Neural cell (in vitro differentiated cells): ENCODE measurements around the gene HOXC5. TPM values are rescaled to one million over a fixed set of nuclear protein-coding genes. Genes with fewer than 3 reads are reported as not detected.

Source experiments
- H2AFZ ChIP-seq: fragments of 200-600, 300-800 bp; sonication (generic), shearing (Covaris generic); 2 replicates; pipeline ENCODE4 v1.6.0; 2014; ENCODE audit warnings: low read depth, mild to moderate bottlenecking, antibody characterized with exemption, low read length, moderate library complexity
- H3F3A ChIP-seq: fragments of 200-600 bp; shearing (Covaris generic); 2 replicates; pipeline ENCODE4 v1.6.1; 2016; ENCODE audit warnings: mild to moderate bottlenecking, moderate library complexity, mixed read lengths, antibody characterized with exemption, low read length; ENCODE audit not compliant: insufficient read depth, poor library complexity, severe bottlenecking
- H3K27ac ChIP-seq: fragments of 200-600, 300-800 bp; sonication (generic), shearing (Covaris generic); 2 replicates; pipeline ENCODE4 v1.5.1; 2014; ENCODE audit warnings: mild to moderate bottlenecking, low read length, moderate library complexity
- H3K27me3 ChIP-seq: fragments of 300-800, 200-600 bp; sonication (generic), shearing (Covaris generic); 2 replicates; pipeline ENCODE4 v1.6.0; 2014; ENCODE audit warnings: mild to moderate bottlenecking, low read depth, low read length, moderate library complexity; ENCODE audit not compliant: insufficient read depth
- H3K36me3 ChIP-seq: fragments of 300-800, 200-600 bp; sonication (generic), shearing (Covaris generic); 2 replicates; pipeline ENCODE4 v1.5.1; 2014; ENCODE audit warnings: mild to moderate bottlenecking, antibody characterized with exemption, low read length, moderate library complexity; ENCODE audit not compliant: insufficient read depth
- H3K4me2 ChIP-seq: fragments of 300-800, 200-600 bp; sonication (generic), shearing (Covaris generic); 2 replicates; pipeline ENCODE4 v1.6.0; 2014; ENCODE audit warnings: mild to moderate bottlenecking, low read length
- H3K4me3 ChIP-seq: fragments of 300-800, 200-600 bp; sonication (generic), shearing (Covaris generic); 2 replicates; pipeline ENCODE4 v1.5.1; 2014; ENCODE audit warnings: mild to moderate bottlenecking, low read length, moderate library complexity
- H3K79me2 ChIP-seq: fragments of 200-600 bp; shearing (Covaris generic); replicated peaks from 2 replicates; pipeline ENCODE4 v1.6.0; 2014; ENCODE audit warnings: mild to moderate bottlenecking, low read length, moderate library complexity; ENCODE audit not compliant: insufficient read depth
- H3K9ac ChIP-seq: fragments of 300-800, 200-600 bp; sonication (generic), shearing (Covaris generic); 2 replicates; pipeline ENCODE4 v1.6.1; 2016; ENCODE audit warnings: mild to moderate bottlenecking, low read length, mixed read lengths
- H3K9me2 ChIP-seq: fragments of 200-600 bp; shearing (Covaris generic); 2 replicates; pipeline ENCODE4 v1.6.1; 2016; ENCODE audit warnings: mild to moderate bottlenecking, low read length, mixed read lengths; ENCODE audit not compliant: insufficient read depth
- H3K9me3 ChIP-seq: fragments of 200-600, 300-800 bp; sonication (generic), shearing (Covaris generic); 2 replicates; pipeline ENCODE4 v1.6.1; 2016; ENCODE audit warnings: mild to moderate bottlenecking, mixed run types, low read length, moderate library complexity, mixed read lengths
- H4K20me1 ChIP-seq: fragments of 200-600 bp; shearing (Covaris generic); 2 replicates; pipeline ENCODE4 v1.6.1; 2016; ENCODE audit warnings: mild to moderate bottlenecking, mixed run types; ENCODE audit not compliant: insufficient read depth
- CTCF ChIP-seq: fragments of 450-650 bp; IDR thresholded peaks from 2 replicates; pipeline ENCODE4 v1.5.1; 2014; ENCODE audit warnings: antibody characterized with exemption, mild to moderate bottlenecking, moderate library complexity; ENCODE audit not compliant: poor library complexity, severe bottlenecking
- EP300 ChIP-seq: fragments of 450-650 bp; conservative IDR thresholded peaks from 2 replicates; pipeline ENCODE4 v1.6.1; 2014; ENCODE audit warnings: antibody characterized with exemption, mild to moderate bottlenecking, moderate library complexity; ENCODE audit not compliant: poor library complexity, severe bottlenecking
- EZH2 ChIP-seq: fragments of 200-600, 300-800 bp; shearing (Covaris generic), sonication (generic); IDR thresholded peaks from 2 replicates; pipeline ENCODE4 v1.6.1; 2014; ENCODE audit warnings: antibody characterized with exemption, low read length, borderline replicate concordance, mild to moderate bottlenecking; ENCODE audit not compliant: insufficient read depth, poor library complexity, severe bottlenecking
- MXI1 ChIP-seq: fragments of 450-650 bp; conservative IDR thresholded peaks from 2 replicates; pipeline ENCODE4 v1.6.1; 2014; ENCODE audit warnings: antibody characterized with exemption, mild to moderate bottlenecking; ENCODE audit not compliant: poor library complexity, severe bottlenecking
- POLR2AphosphoS5 ChIP-seq: IDR thresholded peaks from 2 replicates; pipeline ENCODE4 v1.6.1; 2012
- RAD21 ChIP-seq: fragments of 450-650 bp; conservative IDR thresholded peaks from 2 replicates; pipeline ENCODE4 v1.6.1; 2014; ENCODE audit warnings: antibody characterized with exemption, mild to moderate bottlenecking, moderate library complexity
- REST ChIP-seq: IDR thresholded peaks from 2 replicates; pipeline ENCODE4 v1.6.1; 2012; ENCODE audit warnings: borderline replicate concordance
- SMC3 ChIP-seq: fragments of 450-650 bp; conservative IDR thresholded peaks from 2 replicates; pipeline ENCODE4 v1.6.1; 2014; ENCODE audit warnings: antibody characterized with exemption, mild to moderate bottlenecking, moderate library complexity; ENCODE audit not compliant: poor library complexity
- TAF1 ChIP-seq: IDR thresholded peaks from 2 replicates; pipeline ENCODE4 v1.6.1; 2012; ENCODE audit warnings: low read depth
- polyA plus RNA-seq: library from polyadenylated mRNA; depleted of rRNA; stranded (reverse); fragments of >200 nt; gene quantifications from 2 replicates; pipeline ENCODE4 v1.2.3, GENCODE V29; 2014

HOXC5 gene
- polyA plus RNA-seq, 1 donor from 2014 or later: not detected

GRCh38 chr12:53985692-53985993 lies 47.2 kb upstream of the HOXC5 start:
- no peak overlapping the region for H2AFZ ChIP-seq
- no peak overlapping the region for H3K4me2 ChIP-seq
- H3K9ac ChIP-seq: no peak overlapping the region
- H3K79me2 ChIP-seq: no peaks in the 10 kb centered on the region
- no peaks in the 10 kb centered on the region for H3K9me2 ChIP-seq
- H4K20me1 ChIP-seq: no peaks in the 10 kb centered on the region
- H3K36me3 ChIP-seq: no peaks in the 10 kb centered on the region
- peaks cover 100% of the 10 kb centered on the region for H3K27me3 ChIP-seq
- no peak overlapping the region for H3K27ac ChIP-seq
- H3K9me3 ChIP-seq: no peaks in the 10 kb centered on the region
- H3F3A ChIP-seq: no peaks in the 10 kb centered on the region
- no peak for TF ChIP-seq MXI1
- no peak for TF ChIP-seq CTCF
- peak; percentile 45 for TF ChIP-seq EZH2
- no peak overlapping the region for H3K4me3 ChIP-seq

GRCh38 chr12:53985994-53986685 lies 46.7 kb upstream of the HOXC5 start:
- no peaks in the 10 kb centered on the region for H3K9me3 ChIP-seq
- no peaks in the 10 kb centered on the region for H4K20me1 ChIP-seq
- no peak overlapping the region for H3K9ac ChIP-seq
- no peaks in the 10 kb centered on the region for H3K36me3 ChIP-seq
- H2AFZ ChIP-seq: no peak overlapping the region
- H3K27ac ChIP-seq: no peak overlapping the region
- H3K4me2 ChIP-seq: no peak overlapping the region
- H3K27me3 ChIP-seq: peaks cover 100% of the 10 kb centered on the region
- H3K79me2 ChIP-seq: no peaks in the 10 kb centered on the region
- TF ChIP-seq EZH2: peak; percentile 69
- no peak for TF ChIP-seq RAD21
- H3F3A ChIP-seq: no peaks in the 10 kb centered on the region
- no peak overlapping the region for H3K4me3 ChIP-seq
- H3K9me2 ChIP-seq: no peaks in the 10 kb centered on the region

- Histone ChIP-seq H3F3A (no peaks in the 10 kb centered on the region), H3K4me3 (no peak overlapping the region), H3K79me2 (no peaks in the 10 kb centered on the region)
These were observed 46.0 kb upstream of the HOXC5 start for GRCh38 chr12:53986686-53987483.

More at GRCh38 chr12:53986686-53987483, 46.0 kb upstream of the HOXC5 start:
- no peak for TF ChIP-seq EZH2
- TF ChIP-seq POLR2AphosphoS5: no peak
- no peak for TF ChIP-seq SMC3
- TF ChIP-seq CTCF: no peak
- no peak for TF ChIP-seq REST
- no peak for TF ChIP-seq TAF1
- no peak for TF ChIP-seq EP300
- TF ChIP-seq MXI1: no peak
- no peak for TF ChIP-seq RAD21
- H3K9me3 ChIP-seq: no peaks in the 10 kb centered on the region
- H3K27me3 ChIP-seq: peaks cover 100% of the 10 kb centered on the region
- no peaks in the 10 kb centered on the region for H4K20me1 ChIP-seq
- no peak overlapping the region for H3K27ac ChIP-seq
- no peak overlapping the region for H3K9ac ChIP-seq
- no peak overlapping the region for H3K4me2 ChIP-seq
- H2AFZ ChIP-seq: no peak overlapping the region
- H3K9me2 ChIP-seq: no peaks in the 10 kb centered on the region
- H3K36me3 ChIP-seq: no peaks in the 10 kb centered on the region
